ENCODE results near the gene PIK3CB.

PIK3CB gene

GRCh38 chr3:138638641-138639040 lies 196.1 kb downstream of the PIK3CB start (continued):
- no peak for TF ChIP-seq ZNF664 (tag by site-specific recombination; IDR thresholded peaks at IDR 0.05)

GRCh38 chr3:138629526-138629925 lies 205.2 kb downstream of the PIK3CB start:
- TF ChIP-seq MZF1 (tag by site-specific recombination; IDR thresholded peaks at IDR 0.05; ENCODE audit: borderline replicate concordance) = no peak
- no peak for TF ChIP-seq ZNF513 (tag by site-specific recombination; IDR thresholded peaks at IDR 0.05)
- TF ChIP-seq ZNF174 (tag by site-specific recombination; IDR thresholded peaks at IDR 0.05) = no peak
- no peak for TF ChIP-seq RBAK (tag by site-specific recombination; IDR thresholded peaks at IDR 0.05)
- TF ChIP-seq YY1 (tag by site-specific recombination; IDR thresholded peaks at IDR 0.05) = no peak
- TF ChIP-seq GFI1B (tag by site-specific recombination; IDR thresholded peaks at IDR 0.05) = no peak
- TF ChIP-seq PBX3 (CRISPR knock-in tag; IDR thresholded peaks at IDR 0.05) = no peak
- TF ChIP-seq ZNF677 (tag by site-specific recombination; IDR thresholded peaks at IDR 0.05) = no peak
- no peak for TF ChIP-seq ZNF341 (tag by site-specific recombination; IDR thresholded peaks at IDR 0.05; ENCODE audit: low read depth)
- Histone ChIP-seq H3K27ac (ENCODE audit: extremely low read depth, low read depth, low read length) (no peak overlapping the region), H3K36me3 (ENCODE audit: control insufficient read depth in 2 of 2, insufficient read depth in 1 of 2, low read length in 2 of 2) (peaks cover 3 to 43% of the 10 kb centered on the region in 2 experiments; a peak in 2 of 3 replicates), H3K4me1 (ENCODE audit: control insufficient read depth, insufficient read depth, low read length) (no peaks in the 10 kb centered on the region), H3K9me3 (ENCODE audit: control insufficient read depth, insufficient read depth, low read depth, low read length) (no peaks in the 10 kb centered on the region), H3K4me3 (ENCODE audit: low read depth, low read length) (no peak overlapping the region)
- CTCF ChIA-PET = no interaction called here
- POLR2A ChIA-PET = no interaction called here

- H3K9me3 ChIP-seq (ENCODE audit: control insufficient read depth, insufficient read depth, low read depth, low read length) = no peaks in the 10 kb centered on the region
- H3K4me1 ChIP-seq (ENCODE audit: control insufficient read depth, insufficient read depth, low read length) = no peaks in the 10 kb centered on the region
- ChIA-PET CTCF (interaction anchor here (1.3 kb wide), 1 partner anchor 298 kb away, joined by 6 read pairs; no protein-coding TSS in a partner anchor), POLR2A (no interaction called here)
- no peak overlapping the region for H3K4me3 ChIP-seq (ENCODE audit: low read depth, low read length)
- no peak overlapping the region for H3K27ac ChIP-seq (ENCODE audit: extremely low read depth, low read depth, low read length)
- H3K36me3 ChIP-seq (ENCODE audit: control insufficient read depth in 2 of 2, insufficient read depth in 1 of 2, low read length in 2 of 2) = peaks cover 0 to 21% of the 10 kb centered on the region in 2 experiments; a peak in 1 of 3 replicates
- TF ChIP-seq PRDM1 (tag by site-specific recombination; IDR thresholded peaks at IDR 0.05) = no peak
- TF ChIP-seq ZNF350 (tag by site-specific recombination; IDR thresholded peaks at IDR 0.05) = no peak
- no peak for TF ChIP-seq ZNF211 (tag by site-specific recombination; IDR thresholded peaks at IDR 0.05; ENCODE audit: low read depth)
- no peak for TF ChIP-seq ZBTB44 (tag by site-specific recombination; IDR thresholded peaks at IDR 0.05)
- no peak for TF ChIP-seq ZBTB48 (tag by site-specific recombination; IDR thresholded peaks at IDR 0.05)
- no peak for TF ChIP-seq KLF9 (tag by site-specific recombination; IDR thresholded peaks at IDR 0.05; ENCODE audit: low read depth)
- no peak for TF ChIP-seq MZF1 (tag by site-specific recombination; IDR thresholded peaks at IDR 0.05; ENCODE audit: borderline replicate concordance)
- no peak for TF ChIP-seq ZNF837 (tag by site-specific recombination; IDR thresholded peaks at IDR 0.05)
- TF ChIP-seq ZNF658 (tag by site-specific recombination; IDR thresholded peaks at IDR 0.05) = no peak
- TF ChIP-seq ZNF174 (tag by site-specific recombination; IDR thresholded peaks at IDR 0.05) = no peak
- TF ChIP-seq ZNF624 (tag by site-specific recombination; IDR thresholded peaks at IDR 0.05) = no peak
- TF ChIP-seq ZNF132 (tag by site-specific recombination; IDR thresholded peaks at IDR 0.05; ENCODE audit: borderline replicate concordance) = no peak
- no peak for TF ChIP-seq TSHZ1 (tag by site-specific recombination; IDR thresholded peaks at IDR 0.05; ENCODE audit: borderline replicate concordance)
- no peak for TF ChIP-seq ZNF354C (tag by site-specific recombination; IDR thresholded peaks at IDR 0.05; ENCODE audit: borderline replicate concordance, low read depth)
- TF ChIP-seq ZNF600 (tag by site-specific recombination; IDR thresholded peaks at IDR 0.05) = no peak
Observed at GRCh38 chr3:138625707-138626365, 208.9 kb downstream of the PIK3CB start.

Measured in HEK293 (cell line).